Activated CD8-positive, alpha-beta T cell treated with anti-CD3 and anti-CD28 coated beads, Interleukin-2, amount 10 ng/mL, durations not matched to agents 7 days and 5 days (primary cell): ENCODE data around the gene PANK4. TPM values are rescaled to one million over a fixed set of nuclear protein-coding genes. Genes with fewer than 3 reads are reported as not detected.
"Not testable (repeated sequence)": the region's sequence is repeated elsewhere in the genome, so short reads cannot be mapped to it uniquely, and the experiment has no call there.

ENCODE experiments used
- ATAC-seq: fragments of 150-1000 bp; cut with Tn5 transposase; one replicate; pipeline ENCODE4 v1.10.0; 2021; ENCODE audit warnings: moderate library complexity
- CTCF ChIA-PET: fragments of 350-600 bp; sonication (Branson Sonifier 250); formaldehyde crosslinking; loops from one replicate; lab custom pipeline; 2021; ENCODE audit warnings: antibody characterized with exemption; lab: Charles Lee
- POLR2A ChIA-PET: fragments of 350-600 bp; sonication (Branson Sonifier 250); formaldehyde crosslinking; loops from one replicate; lab custom pipeline; 2021; ENCODE audit warnings: antibody characterized with exemption; lab: Charles Lee
- DNase-seq: peaks from one replicate; pipeline ENCODE4 v3.0.0-alpha.2; 2020
- H3K27ac Mint-ChIP-seq: one replicate; pipeline ENCODE4 v1.8.0; 2021; ENCODE audit warnings: mild to moderate bottlenecking, mixed read lengths
- H3K27me3 Mint-ChIP-seq: one replicate; pipeline ENCODE4 v1.8.0; 2021; ENCODE audit warnings: low read depth, mixed read lengths
- H3K36me3 Mint-ChIP-seq: one replicate; pipeline ENCODE4 v1.8.0; 2021; ENCODE audit warnings: low read depth, mixed read lengths
- H3K4me1 Mint-ChIP-seq: one replicate; pipeline ENCODE4 v1.8.0; 2021; ENCODE audit warnings: low read depth, mixed read lengths
- H3K4me3 Mint-ChIP-seq: one replicate; pipeline ENCODE4 v1.8.0; 2021; ENCODE audit warnings: mild to moderate bottlenecking, mixed read lengths
- H3K9me3 Mint-ChIP-seq: one replicate; pipeline ENCODE4 v1.8.0; 2022; ENCODE audit warnings: mixed read lengths; ENCODE audit not compliant: insufficient read depth
- total RNA-seq, 2 experiments: library from RNA; stranded (reverse); gene quantifications; one replicate each; pipeline ENCODE4 v1.2.3, GENCODE V29; 2021

Gene PANK4
- total RNA-seq, 2 experiments from 2014 or later: 55.9 to 66.8 TPM

DNA sequence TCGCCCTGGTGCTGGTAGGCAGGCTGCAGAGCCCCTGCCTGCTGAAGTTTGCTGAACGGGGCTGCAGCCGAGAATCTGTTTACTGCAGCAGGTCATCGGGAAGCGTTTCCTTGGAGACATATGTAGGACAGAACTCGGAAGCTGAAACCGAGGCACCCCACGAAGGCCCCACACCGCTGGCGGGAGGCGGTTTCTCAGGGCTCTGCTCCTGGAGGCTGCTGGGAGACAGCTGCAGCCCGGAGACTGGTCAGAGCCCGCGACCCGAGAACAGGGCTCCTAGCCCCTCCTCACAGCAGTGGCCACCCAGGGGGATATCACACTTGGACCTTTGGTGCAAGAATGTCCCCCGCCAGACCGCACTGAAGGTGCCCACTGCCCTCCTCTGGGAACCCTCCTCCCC, 63.0 kb downstream of the PANK4 start:
- no peak overlapping the region for H3K27ac Mint-ChIP-seq
- no peak for DNase-seq
- ChIA-PET CTCF (no interaction called here), POLR2A (no interaction called here)
- no peaks in the 10 kb centered on the region for H3K4me1 Mint-ChIP-seq
- no peak for ATAC-seq
- no peaks in the 10 kb centered on the region for H3K27me3 Mint-ChIP-seq
- H3K4me3 Mint-ChIP-seq: no peak overlapping the region
- no peaks in the 10 kb centered on the region for H3K36me3 Mint-ChIP-seq
- no peaks in the 10 kb centered on the region for H3K9me3 Mint-ChIP-seq

DNA sequence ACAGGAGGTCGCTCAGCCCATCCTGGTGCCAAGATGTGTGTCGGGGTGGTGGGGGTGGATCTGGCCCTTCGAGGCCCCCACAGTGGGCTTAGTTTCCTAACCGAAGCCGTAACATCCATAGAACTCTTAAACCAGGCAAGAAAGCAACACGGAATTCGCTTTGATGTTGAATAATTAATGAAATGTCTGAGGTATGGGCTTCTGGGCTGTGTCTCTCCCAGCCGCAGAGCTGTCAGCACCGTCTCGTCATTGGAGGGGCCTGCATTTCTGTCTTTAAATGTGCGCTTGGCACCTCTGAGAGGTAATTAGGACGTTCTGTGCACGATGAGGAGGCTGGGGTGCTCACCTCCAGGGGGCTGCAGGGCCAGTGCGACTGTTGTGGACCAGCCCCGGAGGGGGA, 63.6 kb downstream of the PANK4 start:
- DNase-seq (no peak), ATAC-seq (no peak)
- Mint-ChIP-seq H3K4me3 (no peak overlapping the region), H3K27me3 (no peaks in the 10 kb centered on the region), H3K4me1 (no peaks in the 10 kb centered on the region), H3K27ac (no peak overlapping the region), H3K36me3 (no peaks in the 10 kb centered on the region), H3K9me3 (no peaks in the 10 kb centered on the region)
- ChIA-PET CTCF (interaction anchor here (0.6 kb wide), 1 partner anchor 54 kb away, joined by 3 read pairs; no protein-coding TSS in a partner anchor), POLR2A (no interaction called here)

DNA sequence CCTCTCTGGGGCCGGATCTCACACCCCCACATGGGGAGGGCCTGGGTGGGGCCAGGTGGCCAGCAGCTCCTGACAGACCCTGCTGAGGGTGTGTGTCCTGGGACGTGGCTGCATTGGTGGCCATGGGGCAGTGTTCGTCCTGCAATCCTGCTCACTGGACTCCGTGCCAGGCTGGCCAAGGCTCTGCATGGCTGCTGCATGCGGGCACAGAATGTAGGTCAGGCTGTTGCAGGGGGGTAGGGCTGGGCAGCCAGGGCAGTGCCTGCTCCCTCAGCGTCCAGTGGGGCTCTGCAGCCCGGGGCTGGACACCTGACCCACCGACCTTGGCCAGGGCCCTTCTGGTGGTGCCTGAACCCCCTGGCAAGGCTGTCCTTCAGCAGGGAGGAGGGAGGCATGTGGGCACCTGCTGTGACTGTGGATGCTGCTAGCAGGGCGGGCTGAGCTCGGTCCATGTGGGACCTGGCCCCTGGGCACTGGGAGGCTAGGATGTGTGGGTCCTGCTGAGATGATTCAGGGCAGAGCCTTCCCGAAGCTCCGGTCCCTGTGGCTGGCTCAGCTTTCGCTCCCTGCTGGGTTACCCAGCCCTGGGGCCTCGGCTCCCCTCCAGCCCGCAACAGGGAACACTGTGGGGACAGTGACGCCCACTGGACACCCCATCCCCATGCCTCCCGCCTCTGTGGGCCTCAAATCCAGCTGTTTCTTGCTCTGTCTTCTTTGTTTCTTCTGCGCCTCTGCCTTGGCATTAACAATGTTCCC, 65.2 kb downstream of the PANK4 start:
- POLR2A ChIA-PET: no interaction called here
- H3K4me1 Mint-ChIP-seq: no peaks in the 10 kb centered on the region
- H3K27ac Mint-ChIP-seq: no peak overlapping the region
- no peak for DNase-seq
- no peak for ATAC-seq
- no peaks in the 10 kb centered on the region for H3K27me3 Mint-ChIP-seq
- CTCF ChIA-PET: no interaction called here
- no peaks in the 10 kb centered on the region for H3K36me3 Mint-ChIP-seq
- no peaks in the 10 kb centered on the region for H3K9me3 Mint-ChIP-seq
- no peak overlapping the region for H3K4me3 Mint-ChIP-seq

DNA sequence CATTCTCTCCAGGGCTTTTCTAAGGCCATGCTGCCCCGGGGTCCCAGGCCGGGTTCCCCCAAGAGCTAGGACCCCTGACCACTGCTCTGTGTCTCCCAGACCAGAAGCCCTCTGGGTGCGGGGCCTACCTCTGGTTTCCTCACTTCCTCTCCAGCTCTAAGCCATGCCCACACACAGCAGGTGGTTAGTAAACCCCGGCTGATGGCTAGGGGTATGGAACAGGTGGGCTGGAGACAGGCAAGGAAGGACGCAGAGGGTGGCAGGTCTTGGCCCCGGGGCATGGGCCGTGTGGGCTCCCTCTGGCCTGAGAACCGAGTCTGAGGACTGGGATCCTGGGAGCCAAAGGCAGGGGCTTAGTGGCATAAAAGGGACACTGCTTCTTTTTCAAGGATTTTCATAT, 66.2 kb downstream of the PANK4 start:
- no peaks in the 10 kb centered on the region for H3K36me3 Mint-ChIP-seq
- H3K4me1 Mint-ChIP-seq: no peaks in the 10 kb centered on the region
- no peak overlapping the region for H3K27ac Mint-ChIP-seq
- DNase-seq: no peak
- no peaks in the 10 kb centered on the region for H3K9me3 Mint-ChIP-seq
- no peaks in the 10 kb centered on the region for H3K27me3 Mint-ChIP-seq
- ChIA-PET CTCF (no interaction called here), POLR2A (no interaction called here)
- H3K4me3 Mint-ChIP-seq: no peak overlapping the region
- ATAC-seq: no peak

DNA sequence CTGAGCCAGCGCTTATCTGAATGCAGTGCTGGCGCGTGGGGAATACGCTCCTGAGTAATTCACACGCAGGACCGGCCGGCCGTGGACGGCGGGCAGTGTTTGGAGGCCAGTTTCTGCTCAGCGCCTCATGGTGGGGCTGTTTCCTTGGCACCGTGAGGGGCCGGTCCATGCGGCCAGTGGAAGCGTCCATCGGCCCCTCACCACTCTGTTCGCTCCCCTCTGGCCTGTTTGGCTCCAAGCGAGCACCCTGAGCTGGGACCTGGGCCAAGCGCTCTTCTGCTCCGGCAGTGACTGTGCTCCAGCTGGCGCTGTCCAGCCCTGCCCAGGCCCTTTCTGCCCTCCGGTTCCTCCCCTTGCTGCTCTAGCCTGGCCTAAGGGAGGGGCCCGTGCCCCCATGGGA, 66.6 kb downstream of the PANK4 start:
- DNase-seq (no peak), ATAC-seq (no peak)
- CTCF ChIA-PET: no interaction called here
- H3K27ac Mint-ChIP-seq: no peak overlapping the region
- H3K4me3 Mint-ChIP-seq: no peak overlapping the region
- no peaks in the 10 kb centered on the region for H3K4me1 Mint-ChIP-seq
- H3K27me3 Mint-ChIP-seq: no peaks in the 10 kb centered on the region
- no peaks in the 10 kb centered on the region for H3K9me3 Mint-ChIP-seq
- H3K36me3 Mint-ChIP-seq: no peaks in the 10 kb centered on the region
- POLR2A ChIA-PET: no interaction called here

DNA sequence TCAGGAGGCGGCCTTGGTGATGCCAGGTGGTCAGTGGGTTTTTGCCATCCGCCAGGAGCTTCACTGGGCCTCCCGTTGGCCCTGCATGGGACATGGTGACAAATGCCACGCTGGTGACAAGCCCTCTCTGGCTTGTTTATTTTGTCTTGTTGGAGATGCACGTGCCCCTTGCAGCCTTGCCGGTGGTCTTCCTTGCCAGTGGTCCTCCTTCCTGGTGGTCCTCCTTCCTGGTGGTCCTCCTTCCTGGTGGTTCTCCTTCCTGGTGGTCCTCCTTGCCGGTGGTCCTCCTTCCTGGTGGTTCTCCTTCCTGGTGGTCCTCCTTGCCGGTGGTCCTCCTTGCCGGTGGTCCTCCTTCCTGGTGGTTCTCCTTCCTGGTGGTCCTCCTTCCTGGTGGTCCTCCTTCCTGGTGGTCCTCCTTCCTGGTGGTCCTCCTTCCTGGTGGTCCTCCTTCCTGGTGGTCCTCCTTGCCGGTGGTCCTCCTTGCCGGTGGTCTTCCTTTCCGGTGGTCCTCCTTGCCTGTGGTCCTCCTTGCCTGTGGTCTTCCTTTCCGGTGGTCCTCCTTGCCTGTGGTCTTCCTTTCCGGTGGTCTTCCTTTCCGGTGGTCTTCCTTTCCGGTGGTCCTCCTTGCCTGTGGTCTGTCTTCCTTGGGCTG, 67.2 kb downstream of the PANK4 start:
- H3K27me3 Mint-ChIP-seq, DNase-seq, H3K4me3 Mint-ChIP-seq, H3K4me1 Mint-ChIP-seq, H3K27ac Mint-ChIP-seq, CTCF ChIA-PET, POLR2A ChIA-PET, H3K36me3 Mint-ChIP-seq, H3K9me3 Mint-ChIP-seq, ATAC-seq: not testable (repeated sequence)

DNA sequence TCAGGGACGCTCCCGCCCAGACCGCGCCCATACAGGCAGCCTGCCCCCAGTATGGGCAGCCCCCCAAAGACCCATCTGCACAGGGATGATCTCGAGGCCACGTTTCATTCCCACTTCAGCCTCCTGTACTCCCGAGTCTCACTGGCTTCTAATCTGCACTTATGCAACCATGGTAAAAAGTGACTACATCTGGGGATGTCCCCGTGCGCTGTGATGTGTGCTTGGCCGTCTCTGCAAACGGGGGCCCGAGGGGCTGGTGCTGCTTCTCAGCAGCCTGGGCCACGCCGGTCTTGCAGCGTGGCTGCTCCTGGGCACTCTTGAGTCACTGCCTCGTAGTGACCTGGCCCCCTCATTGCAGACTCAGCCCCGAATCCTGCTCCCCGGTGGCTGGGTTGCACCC, 67.7 kb downstream of the PANK4 start:
- no peaks in the 10 kb centered on the region for H3K4me1 Mint-ChIP-seq
- H3K27me3 Mint-ChIP-seq: no peaks in the 10 kb centered on the region
- H3K4me3 Mint-ChIP-seq: no peak overlapping the region
- no peak overlapping the region for H3K27ac Mint-ChIP-seq
- no peaks in the 10 kb centered on the region for H3K36me3 Mint-ChIP-seq
- no peaks in the 10 kb centered on the region for H3K9me3 Mint-ChIP-seq
- DNase-seq (no peak), ATAC-seq (no peak)
- POLR2A ChIA-PET: no interaction called here
- CTCF ChIA-PET: no interaction called here

Other genes with a start within 250 kb of the PANK4 start
- 1 to 10 TPM; 6.2 to 7.9 TPM for gene MORN1, start 135.0 kb downstream of the PANK4 start, total RNA-seq
- gene RER1, start 134.8 kb downstream of the PANK4 start, total RNA-seq: 100 to 1,000 TPM; 148 to 151 TPM
- 10 to 100 TPM; 10.3 to 12.3 TPM for gene PEX10, start 114.0 kb downstream of the PANK4 start, total RNA-seq
- 10 to 100 TPM in 1 of 2 experiments, 1 to 10 TPM in 1; 9.8 to 11.8 TPM for gene PLCH2, start 50.3 kb downstream of the PANK4 start, total RNA-seq
- not detected for gene HES5, start 3.7 kb upstream of the PANK4 start, total RNA-seq
- 10 to 100 TPM; 85.8 to 86.5 TPM for gene TNFRSF14, start 29.8 kb upstream of the PANK4 start, total RNA-seq
- gene PRXL2B, start 60.2 kb upstream of the PANK4 start, total RNA-seq: 10 to 100 TPM; 35.6 to 40.6 TPM
- gene MMEL1, start 106.4 kb upstream of the PANK4 start, total RNA-seq: 1 to 10 TPM; 3.7 to 4.0 TPM